Activated naive CD8-positive, alpha-beta T cell treated with anti-CD3 and anti-CD28 coated beads, Interleukin-2, amount 10 ng/mL, durations not matched to agents 7 days and 5 days (primary cell): ENCODE data around the gene AQP7. TPM values are rescaled to one million over a fixed set of nuclear protein-coding genes. Genes with fewer than 3 reads are reported as not detected.
A peak's percentile ranks its signal among the peaks of the same experiment; 100 is the strongest.
"Not testable (repeated sequence)": the region's sequence is repeated elsewhere in the genome, so short reads cannot be mapped to it uniquely, and the experiment has no call there.

ENCODE experiments used
- ATAC-seq: fragments of 150-1000 bp; cut with Tn5 transposase; one replicate; pipeline ENCODE4 v1.10.0; 2021; ENCODE audit warnings: low read depth, moderate library complexity
- POLR2A ChIA-PET: fragments of 350-600 bp; sonication (Branson Sonifier 250); formaldehyde crosslinking; loops from one replicate; lab custom pipeline; 2021; ENCODE audit warnings: antibody characterized with exemption; lab: Charles Lee
- DNase-seq: peaks from one replicate; pipeline ENCODE4 v3.0.0; 2021
- H3K27ac Mint-ChIP-seq: one replicate; pipeline ENCODE4 v1.8.0; 2022; ENCODE audit warnings: mild to moderate bottlenecking, mixed read lengths
- H3K27me3 Mint-ChIP-seq: one replicate; pipeline ENCODE4 v1.8.0; 2022; ENCODE audit warnings: mild to moderate bottlenecking, moderate library complexity, mixed read lengths
- H3K36me3 Mint-ChIP-seq: one replicate; pipeline ENCODE4 v1.8.0; 2021; ENCODE audit warnings: mild to moderate bottlenecking, mixed read lengths
- H3K4me1 Mint-ChIP-seq: one replicate; pipeline ENCODE4 v1.8.0; 2021; ENCODE audit warnings: mixed read lengths
- H3K4me3 Mint-ChIP-seq: one replicate; pipeline ENCODE4 v1.8.0; 2022; ENCODE audit warnings: mild to moderate bottlenecking, moderate library complexity, mixed read lengths
- H3K9me3 Mint-ChIP-seq: one replicate; pipeline ENCODE4 v1.8.0; 2021; ENCODE audit warnings: mixed read lengths
- total RNA-seq, 2 experiments: library from RNA; stranded (reverse); gene quantifications; one replicate each; pipeline ENCODE4 v1.2.3, GENCODE V29; 2021

The AQP7 gene
- total RNA-seq, 2 experiments from 2014 or later = not detected

DNA sequence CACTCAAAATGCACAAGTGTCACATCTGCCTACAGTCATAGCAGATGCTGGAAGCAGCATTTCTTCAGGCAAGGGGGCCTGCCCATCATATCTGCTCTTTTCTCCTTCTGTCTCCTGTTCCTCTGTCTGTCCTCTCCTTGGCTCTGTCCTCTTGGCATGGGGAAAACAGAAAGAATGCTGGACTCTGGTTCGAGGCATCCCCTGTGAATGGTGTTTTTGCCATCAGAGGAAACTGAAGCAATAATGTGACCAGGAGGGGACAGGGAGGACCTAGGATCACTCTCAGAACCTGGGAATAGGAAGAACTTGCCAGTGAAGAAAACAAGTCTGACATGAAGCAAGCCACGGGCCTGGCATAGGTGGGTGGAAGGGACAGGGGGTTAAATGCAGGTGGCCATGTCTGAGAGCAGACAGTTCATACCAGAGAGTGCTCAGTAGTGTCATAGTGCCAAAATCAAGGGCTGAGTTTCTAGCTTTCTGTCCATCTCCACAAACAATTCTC, 35.3 kb downstream of the AQP7 start:
- Mint-ChIP-seq H3K4me3 (no peak overlapping the region), H3K9me3 (no peaks in the 10 kb centered on the region), H3K27me3 (no peaks in the 10 kb centered on the region), H3K4me1 (peaks cover 4% of the 10 kb centered on the region), H3K36me3 (peaks cover 18% of the 10 kb centered on the region), H3K27ac (no peak overlapping the region)
- ATAC-seq (no peak), DNase-seq (no peak)
- POLR2A ChIA-PET = no interaction called here

DNA sequence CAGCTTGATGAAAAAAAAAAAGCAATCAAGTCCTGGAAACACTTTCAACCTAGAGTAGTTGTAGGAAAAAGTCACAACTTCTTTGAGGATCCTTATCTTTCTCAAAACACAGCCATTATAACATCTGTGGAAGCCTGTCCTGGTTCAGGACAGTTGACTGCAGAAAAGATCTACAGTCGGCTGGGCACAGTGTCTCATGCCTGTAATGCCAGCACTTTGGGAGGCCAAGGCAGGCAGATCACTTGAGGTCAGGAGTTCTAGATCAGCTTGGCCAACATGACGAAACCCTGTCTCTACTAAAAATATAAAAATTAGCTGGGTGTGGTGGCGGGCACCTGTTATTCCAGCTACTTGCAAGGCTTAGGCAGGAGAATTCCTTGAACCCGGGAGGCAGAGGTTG, 37.6 kb downstream of the AQP7 start:
- H3K4me1 Mint-ChIP-seq, ATAC-seq, H3K4me3 Mint-ChIP-seq, DNase-seq, POLR2A ChIA-PET, H3K27me3 Mint-ChIP-seq, H3K9me3 Mint-ChIP-seq, H3K27ac Mint-ChIP-seq: not testable (repeated sequence)
- peaks cover 18% of the 10 kb centered on the region for H3K36me3 Mint-ChIP-seq

- Mint-ChIP-seq H3K36me3 (peaks cover 15% of the 10 kb centered on the region), H3K27ac (no peak overlapping the region), H3K4me3 (no peak overlapping the region), H3K9me3 (no peaks in the 10 kb centered on the region), H3K4me1 (no peaks in the 10 kb centered on the region), H3K27me3 (no peaks in the 10 kb centered on the region)
- DNase-seq (no peak), ATAC-seq (no peak)
- POLR2A ChIA-PET = no interaction called here
Measured at GRCh38 chr9:33364127-33364526, 38.2 kb downstream of the AQP7 start.

- POLR2A ChIA-PET = interaction anchor here (0.6 kb wide), 1 partner anchor 227 kb away, joined by 3 read pairs; no protein-coding TSS in a partner anchor
- H3K4me3 Mint-ChIP-seq, ATAC-seq, H3K9me3 Mint-ChIP-seq, DNase-seq, H3K4me1 Mint-ChIP-seq, H3K27me3 Mint-ChIP-seq, H3K27ac Mint-ChIP-seq: not testable (repeated sequence)
- peaks cover 19% of the 10 kb centered on the region for H3K36me3 Mint-ChIP-seq
Measured at GRCh38 chr9:33358641-33359040, 43.7 kb downstream of the AQP7 start.

DNA sequence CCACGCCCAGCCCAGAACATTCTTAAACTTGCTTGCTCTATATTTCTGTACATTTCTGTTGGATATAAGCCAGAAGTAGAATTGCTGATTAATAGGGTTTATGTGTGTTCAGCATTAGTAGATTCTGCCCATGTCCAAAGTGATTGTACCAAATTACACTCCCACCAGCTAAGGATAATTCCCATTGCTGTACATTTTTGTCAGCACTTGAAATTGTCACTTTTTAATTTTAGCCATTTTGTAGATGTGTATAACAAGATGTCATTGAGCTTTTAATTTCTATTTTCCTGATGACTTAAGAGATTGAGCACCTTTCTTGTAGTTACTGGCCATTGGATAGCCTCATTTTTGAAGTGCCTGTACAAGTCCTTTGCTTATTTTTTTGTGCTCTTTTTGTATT, 46.4 kb downstream of the AQP7 start:
- H3K36me3 Mint-ChIP-seq = peaks cover 19% of the 10 kb centered on the region
- no peaks in the 10 kb centered on the region for H3K9me3 Mint-ChIP-seq
- H3K27ac Mint-ChIP-seq = no peak overlapping the region
- DNase-seq (no peak), ATAC-seq (no peak)
- H3K4me3 Mint-ChIP-seq = no peak overlapping the region
- H3K27me3 Mint-ChIP-seq = no peaks in the 10 kb centered on the region
- POLR2A ChIA-PET = no interaction called here
- no peaks in the 10 kb centered on the region for H3K4me1 Mint-ChIP-seq

- Mint-ChIP-seq H3K9me3 (no peaks in the 10 kb centered on the region), H3K4me3 (no peak overlapping the region), H3K27me3 (no peaks in the 10 kb centered on the region), H3K27ac (no peak overlapping the region), H3K4me1 (no peaks in the 10 kb centered on the region), H3K36me3 (peaks cover 21% of the 10 kb centered on the region)
- no peak for ATAC-seq
- POLR2A ChIA-PET = no interaction called here
- DNase-seq = no peak
Measured at GRCh38 chr9:33354651-33355211, 47.6 kb downstream of the AQP7 start.

- POLR2A ChIA-PET = no interaction called here
- Mint-ChIP-seq H3K9me3 (no peaks in the 10 kb centered on the region), H3K27ac (no peak overlapping the region), H3K4me3 (no peak overlapping the region), H3K27me3 (no peaks in the 10 kb centered on the region), H3K36me3 (peaks cover 42% of the 10 kb centered on the region), H3K4me1 (peaks cover 3% of the 10 kb centered on the region)
- ATAC-seq (no peak), DNase-seq (no peak)
Measured at GRCh38 chr9:33351547-33351946, 50.8 kb downstream of the AQP7 start.

DNA sequence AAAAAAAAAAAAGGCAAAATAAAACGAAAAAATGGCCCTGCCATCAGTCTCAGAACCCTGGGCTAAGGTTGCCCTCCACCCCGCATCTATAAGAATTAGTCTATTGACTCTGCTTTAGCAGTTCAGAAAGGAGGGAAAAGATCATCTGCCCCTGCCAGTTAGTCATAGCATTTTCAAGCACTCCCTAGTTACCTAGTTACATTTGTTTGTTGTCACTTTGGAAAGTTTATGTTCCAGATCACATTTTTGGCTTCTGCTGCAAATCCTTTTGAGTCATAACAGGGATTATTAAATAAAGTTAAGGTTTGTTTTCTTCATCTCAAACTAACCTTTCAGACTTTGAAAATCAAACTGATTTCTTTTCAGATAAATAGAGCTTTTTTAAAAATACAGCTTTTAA, 52.1 kb downstream of the AQP7 start:
- POLR2A ChIA-PET = no interaction called here
- H3K9me3 Mint-ChIP-seq = no peaks in the 10 kb centered on the region
- no peaks in the 10 kb centered on the region for H3K27me3 Mint-ChIP-seq
- peaks cover 40% of the 10 kb centered on the region for H3K36me3 Mint-ChIP-seq
- ATAC-seq (no peak), DNase-seq (no peak)
- peaks cover 3% of the 10 kb centered on the region for H3K4me1 Mint-ChIP-seq
- H3K27ac Mint-ChIP-seq = no peak overlapping the region
- H3K4me3 Mint-ChIP-seq = no peak overlapping the region

GRCh38 chr9:33349743-33350142, 52.6 kb downstream of the AQP7 start:
- H3K4me3 Mint-ChIP-seq = no peak overlapping the region
- DNase-seq = no peak
- ATAC-seq = no peak
- H3K27ac Mint-ChIP-seq = no peak overlapping the region
- peaks cover 3% of the 10 kb centered on the region for H3K4me1 Mint-ChIP-seq
- no peaks in the 10 kb centered on the region for H3K27me3 Mint-ChIP-seq
- H3K36me3 Mint-ChIP-seq = peaks cover 37% of the 10 kb centered on the region
- no peaks in the 10 kb centered on the region for H3K9me3 Mint-ChIP-seq
- POLR2A ChIA-PET = no interaction called here

DNA sequence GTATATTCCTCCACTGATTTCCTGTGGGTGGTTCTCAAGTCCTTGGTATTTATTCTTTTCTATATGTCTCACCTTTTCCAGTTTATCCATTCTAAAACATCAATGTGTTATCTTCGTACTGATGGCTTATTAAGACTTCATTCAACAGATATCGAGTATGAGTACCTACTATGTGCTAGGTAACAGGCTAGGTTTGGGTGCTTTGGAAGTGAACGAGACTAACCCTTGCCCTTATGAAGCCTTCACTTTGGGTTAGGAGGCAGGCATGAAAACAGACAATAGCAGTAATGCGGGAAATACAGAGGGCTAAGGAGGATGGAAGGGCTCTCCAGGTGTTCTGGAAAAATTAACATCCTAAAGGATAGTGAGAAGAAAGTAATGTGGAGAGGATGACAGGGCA, 53.4 kb downstream of the AQP7 start:
- H3K36me3 Mint-ChIP-seq = peaks cover 41% of the 10 kb centered on the region

DNA sequence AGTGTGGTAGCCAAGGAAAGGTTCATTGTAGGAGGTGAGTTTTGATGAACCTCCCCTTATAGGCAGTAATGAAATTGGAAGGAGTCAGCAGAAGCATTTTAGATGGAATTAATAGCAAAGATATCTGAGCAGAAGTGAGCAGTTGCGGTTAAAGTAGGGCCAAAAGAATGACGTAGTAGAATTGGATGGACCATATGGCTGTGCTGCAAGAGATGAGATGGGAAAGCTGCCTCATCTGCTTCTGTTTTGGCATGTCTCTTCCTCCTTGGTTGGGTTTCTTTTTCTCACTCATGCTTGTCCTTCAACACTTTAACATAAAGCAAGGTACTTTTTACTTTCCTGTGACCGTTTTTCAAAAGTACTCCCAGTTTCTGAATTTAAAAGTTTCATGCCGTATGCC, 55.8 kb downstream of the AQP7 start:
- ATAC-seq (no peak), DNase-seq (no peak)
- no peaks in the 10 kb centered on the region for H3K9me3 Mint-ChIP-seq
- peak overlapping the region; percentile 26 for H3K27ac Mint-ChIP-seq
- POLR2A ChIA-PET = no interaction called here
- no peak overlapping the region for H3K4me3 Mint-ChIP-seq
- peaks cover 46% of the 10 kb centered on the region for H3K36me3 Mint-ChIP-seq
- no peaks in the 10 kb centered on the region for H3K27me3 Mint-ChIP-seq
- peaks cover 3% of the 10 kb centered on the region for H3K4me1 Mint-ChIP-seq

More for the DNA sequence above, 53.4 kb downstream of the AQP7 start:
- DNase-seq (no peak), ATAC-seq (no peak)
- POLR2A ChIA-PET = no interaction called here
- Mint-ChIP-seq H3K4me1 (peaks cover 3% of the 10 kb centered on the region), H3K9me3 (no peaks in the 10 kb centered on the region), H3K4me3 (no peak overlapping the region), H3K27me3 (no peaks in the 10 kb centered on the region), H3K27ac (no peak overlapping the region)

DNA sequence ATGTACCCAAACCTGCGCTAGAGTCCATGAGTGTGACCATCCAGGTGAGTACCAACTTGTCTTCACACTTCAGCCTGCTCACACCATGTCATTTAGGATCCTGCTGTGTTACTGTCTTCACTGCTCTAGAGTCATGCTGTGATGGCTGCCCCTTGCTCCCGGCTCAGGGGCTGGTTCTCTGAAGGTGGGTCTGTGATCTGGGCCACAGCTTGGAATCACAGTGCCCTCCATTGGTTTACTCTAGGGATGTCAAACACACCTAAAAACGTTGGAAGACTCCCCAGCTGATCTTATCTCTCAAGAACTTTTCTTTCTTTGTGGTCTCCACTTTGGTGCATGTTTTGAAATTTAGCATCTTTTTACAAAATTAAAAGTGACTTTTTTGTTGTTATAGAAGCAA, 58.2 kb downstream of the AQP7 start:
- Mint-ChIP-seq H3K36me3 (peaks cover 60% of the 10 kb centered on the region), H3K27ac (no peak overlapping the region), H3K27me3 (no peaks in the 10 kb centered on the region), H3K9me3 (peaks cover 13% of the 10 kb centered on the region), H3K4me3 (no peak overlapping the region), H3K4me1 (peaks cover 9% of the 10 kb centered on the region)
- POLR2A ChIA-PET = no interaction called here
- no peak for DNase-seq
- no peak for ATAC-seq

DNA sequence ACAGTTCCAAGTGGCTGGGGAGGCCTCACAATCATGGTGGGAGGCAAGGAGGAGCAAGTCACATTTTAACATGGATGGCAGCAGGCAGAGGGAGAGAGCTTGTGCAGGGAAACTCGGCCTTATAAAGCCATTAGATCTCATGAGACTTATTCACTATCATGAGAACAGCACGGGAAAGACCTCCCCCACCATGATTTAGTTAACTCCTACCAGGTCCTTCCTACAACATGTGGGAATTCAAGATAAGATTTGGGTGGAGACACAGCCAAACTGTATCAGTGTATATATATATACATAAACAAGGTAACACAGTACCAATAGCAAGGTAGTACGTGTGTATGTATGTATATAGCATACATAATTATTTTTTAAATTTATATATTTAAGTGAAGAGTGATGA, 61.2 kb downstream of the AQP7 start:
- Mint-ChIP-seq H3K4me1 (peaks cover 8% of the 10 kb centered on the region), H3K27ac (no peak overlapping the region), H3K27me3 (no peaks in the 10 kb centered on the region), H3K9me3 (peaks cover 18% of the 10 kb centered on the region), H3K4me3 (no peak overlapping the region), H3K36me3 (peaks cover 57% of the 10 kb centered on the region)
- ATAC-seq (no peak), DNase-seq (no peak)
- POLR2A ChIA-PET = no interaction called here

GRCh38 chr9:33340186-33340585, 62.2 kb downstream of the AQP7 start:
- H3K27ac Mint-ChIP-seq = no peak overlapping the region
- no peak for DNase-seq
- POLR2A ChIA-PET = no interaction called here
- H3K9me3 Mint-ChIP-seq = peaks cover 18% of the 10 kb centered on the region
- peaks cover 8% of the 10 kb centered on the region for H3K4me1 Mint-ChIP-seq
- no peaks in the 10 kb centered on the region for H3K27me3 Mint-ChIP-seq
- no peak for ATAC-seq
- H3K4me3 Mint-ChIP-seq = no peak overlapping the region
- H3K36me3 Mint-ChIP-seq = peaks cover 58% of the 10 kb centered on the region
